Lower lobe of right lung (tissue), 2 donors: Measurements from ENCODE around the gene CHAD. TPM values are rescaled to one million over a fixed set of nuclear protein-coding genes. Genes with fewer than 3 reads are reported as not detected.

Experiments used
- ATAC-seq, 2 donors: fragments of 200-7000 bp; cut with Tn5 transposase; one replicate each; pipeline ENCODE4 v1.9.1; 2020 to 2022; ENCODE audit warnings: mild to moderate bottlenecking in 2 of 2, moderate library complexity in 2 of 2
- DNase-seq: peaks from one replicate; pipeline ENCODE4 v3.0.0-alpha.2; 2020
- H3K27ac ChIP-seq: fragments of 200-600 bp; one replicate; pipeline ENCODE4 v1.8.0; 2022
- H3K27me3 ChIP-seq: fragments of 200-600 bp; one replicate; pipeline ENCODE4 v1.8.0; 2022; ENCODE audit warnings: low read depth
- H3K36me3 ChIP-seq: fragments of 200-600 bp; one replicate; pipeline ENCODE4 v1.8.0; 2022; ENCODE audit warnings: mild to moderate bottlenecking
- H3K4me1 ChIP-seq: fragments of 200-600 bp; one replicate; pipeline ENCODE4 v1.8.0; 2022
- H3K4me3 ChIP-seq: fragments of 200-600 bp; one replicate; pipeline ENCODE4 v1.8.0; 2022; ENCODE audit warnings: mild to moderate bottlenecking
- H3K9me3 ChIP-seq: fragments of 200-600 bp; one replicate; pipeline ENCODE4 v1.8.0; 2022
- intact Hi-C: fragments of 100-400 bp; cut with DNase I; formaldehyde crosslinking; loops from one replicate; pipeline ENCODE4 v1.11.0; 2022
- total RNA-seq: library from RNA; stranded (reverse); fragmentation: NEBNext Ultra II Directional; extraction: Animal tissue kit (Norgen Biotek cat#: 25700); gene quantifications from one replicate; pipeline ENCODE4 v1.2.1, GENCODE V29; 2021
- TF ChIP-seq, protein P1 (sequence below): fragments of 200-600 bp; IDR thresholded peaks from one replicate; pipeline ENCODE4 v1.8.0; 2022; ENCODE audit warnings: antibody characterized with exemption, mild to moderate bottlenecking
- donor health status: DM: no; HTN: yes; CAD: no; lungs with severe emphysema.

Gene CHAD
- total RNA-seq, 1 donor from 2014 or later, result not detected

DNA sequence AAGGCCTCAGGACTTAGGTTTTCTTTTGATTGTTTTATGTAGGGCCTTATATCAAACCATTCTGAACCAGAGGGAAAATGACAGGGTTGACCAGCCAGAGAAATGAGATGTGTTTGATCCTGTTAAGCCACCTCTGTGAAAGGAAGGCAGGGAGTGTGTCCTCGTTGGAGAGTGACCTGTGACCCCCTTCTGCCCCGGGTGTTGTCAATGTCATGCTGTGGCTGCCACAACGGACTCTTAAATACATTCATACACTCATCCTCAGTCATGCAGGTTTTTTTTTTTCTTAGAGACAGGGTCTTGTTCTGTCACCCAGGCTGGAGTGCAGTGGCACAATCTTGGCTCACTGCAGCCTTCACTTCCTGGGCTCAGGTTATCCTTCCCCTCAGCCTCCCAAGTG, 45.7 kb upstream of the CHAD start:
- intact Hi-C loops, result no loop called here
- no peak for ATAC-seq
- H3K4me1 ChIP-seq, result no peaks in the 10 kb centered on the region
- H3K4me3 ChIP-seq, result no peak overlapping the region
- no peaks in the 10 kb centered on the region for H3K27me3 ChIP-seq
- TF ChIP-seq, protein P1, sequence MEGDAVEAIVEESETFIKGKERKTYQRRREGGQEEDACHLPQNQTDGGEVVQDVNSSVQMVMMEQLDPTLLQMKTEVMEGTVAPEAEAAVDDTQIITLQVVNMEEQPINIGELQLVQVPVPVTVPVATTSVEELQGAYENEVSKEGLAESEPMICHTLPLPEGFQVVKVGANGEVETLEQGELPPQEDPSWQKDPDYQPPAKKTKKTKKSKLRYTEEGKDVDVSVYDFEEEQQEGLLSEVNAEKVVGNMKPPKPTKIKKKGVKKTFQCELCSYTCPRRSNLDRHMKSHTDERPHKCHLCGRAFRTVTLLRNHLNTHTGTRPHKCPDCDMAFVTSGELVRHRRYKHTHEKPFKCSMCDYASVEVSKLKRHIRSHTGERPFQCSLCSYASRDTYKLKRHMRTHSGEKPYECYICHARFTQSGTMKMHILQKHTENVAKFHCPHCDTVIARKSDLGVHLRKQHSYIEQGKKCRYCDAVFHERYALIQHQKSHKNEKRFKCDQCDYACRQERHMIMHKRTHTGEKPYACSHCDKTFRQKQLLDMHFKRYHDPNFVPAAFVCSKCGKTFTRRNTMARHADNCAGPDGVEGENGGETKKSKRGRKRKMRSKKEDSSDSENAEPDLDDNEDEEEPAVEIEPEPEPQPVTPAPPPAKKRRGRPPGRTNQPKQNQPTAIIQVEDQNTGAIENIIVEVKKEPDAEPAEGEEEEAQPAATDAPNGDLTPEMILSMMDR, result no peak
- no peak overlapping the region for H3K27ac ChIP-seq
- H3K9me3 ChIP-seq, result no peaks in the 10 kb centered on the region
- DNase-seq, result no peak
- H3K36me3 ChIP-seq, result no peaks in the 10 kb centered on the region

DNA sequence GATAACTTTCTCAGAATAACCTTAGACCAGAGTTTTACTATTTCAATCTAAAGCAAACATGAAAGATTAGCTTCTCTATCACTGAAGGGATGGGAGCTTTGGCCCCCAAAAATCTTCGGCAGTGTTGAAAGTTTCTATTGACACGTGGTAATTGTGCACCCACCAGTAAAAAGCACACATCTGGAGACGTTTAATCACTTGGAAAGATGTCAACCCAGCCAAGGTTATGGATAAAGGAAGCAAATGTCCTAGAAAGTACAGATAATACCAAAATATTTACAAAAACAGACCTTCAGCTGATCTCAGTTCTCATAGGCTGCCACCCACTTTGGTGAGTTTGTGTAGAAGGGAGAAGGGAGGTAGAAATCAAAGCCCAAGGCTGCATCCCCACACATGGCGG, 44.8 kb upstream of the CHAD start:
- Histone ChIP-seq H3K4me3 (no peak overlapping the region), H3K4me1 (peaks cover 7% of the 10 kb centered on the region), H3K27ac (no peak overlapping the region), H3K27me3 (no peaks in the 10 kb centered on the region), H3K9me3 (no peaks in the 10 kb centered on the region), H3K36me3 (no peaks in the 10 kb centered on the region)
- intact Hi-C loops, result no loop called here
- ATAC-seq (no peak), DNase-seq (no peak)
- TF ChIP-seq, protein P1, result no peak

DNA sequence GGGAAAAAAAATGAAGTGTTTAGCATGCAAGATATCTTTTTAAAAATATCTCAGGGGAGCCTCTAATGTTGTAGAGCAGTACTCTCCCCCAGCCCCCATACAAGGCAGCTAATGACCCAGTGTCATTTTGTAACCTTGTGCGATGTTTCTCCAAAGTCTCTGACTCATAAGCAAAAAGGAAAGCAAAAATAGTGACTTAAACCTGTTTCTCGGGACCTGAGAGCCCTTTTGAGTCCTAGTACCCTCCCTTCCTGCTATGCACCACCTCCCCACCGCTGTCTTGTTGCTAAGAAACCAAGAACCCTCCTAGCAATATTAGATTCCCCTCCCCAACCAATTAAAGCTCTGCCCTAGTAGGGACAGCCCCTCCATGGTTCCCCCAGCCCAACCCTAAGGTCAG, 42.4 kb upstream of the CHAD start:
- H3K4me3 ChIP-seq, result no peak overlapping the region
- no peaks in the 10 kb centered on the region for H3K27me3 ChIP-seq
- no peaks in the 10 kb centered on the region for H3K9me3 ChIP-seq
- H3K27ac ChIP-seq, result no peak overlapping the region
- no peak for ATAC-seq
- intact Hi-C loops, result no loop called here
- H3K36me3 ChIP-seq, result no peaks in the 10 kb centered on the region
- DNase-seq, result no peak
- TF ChIP-seq, protein P1, result no peak
- peaks cover 8% of the 10 kb centered on the region for H3K4me1 ChIP-seq

DNA sequence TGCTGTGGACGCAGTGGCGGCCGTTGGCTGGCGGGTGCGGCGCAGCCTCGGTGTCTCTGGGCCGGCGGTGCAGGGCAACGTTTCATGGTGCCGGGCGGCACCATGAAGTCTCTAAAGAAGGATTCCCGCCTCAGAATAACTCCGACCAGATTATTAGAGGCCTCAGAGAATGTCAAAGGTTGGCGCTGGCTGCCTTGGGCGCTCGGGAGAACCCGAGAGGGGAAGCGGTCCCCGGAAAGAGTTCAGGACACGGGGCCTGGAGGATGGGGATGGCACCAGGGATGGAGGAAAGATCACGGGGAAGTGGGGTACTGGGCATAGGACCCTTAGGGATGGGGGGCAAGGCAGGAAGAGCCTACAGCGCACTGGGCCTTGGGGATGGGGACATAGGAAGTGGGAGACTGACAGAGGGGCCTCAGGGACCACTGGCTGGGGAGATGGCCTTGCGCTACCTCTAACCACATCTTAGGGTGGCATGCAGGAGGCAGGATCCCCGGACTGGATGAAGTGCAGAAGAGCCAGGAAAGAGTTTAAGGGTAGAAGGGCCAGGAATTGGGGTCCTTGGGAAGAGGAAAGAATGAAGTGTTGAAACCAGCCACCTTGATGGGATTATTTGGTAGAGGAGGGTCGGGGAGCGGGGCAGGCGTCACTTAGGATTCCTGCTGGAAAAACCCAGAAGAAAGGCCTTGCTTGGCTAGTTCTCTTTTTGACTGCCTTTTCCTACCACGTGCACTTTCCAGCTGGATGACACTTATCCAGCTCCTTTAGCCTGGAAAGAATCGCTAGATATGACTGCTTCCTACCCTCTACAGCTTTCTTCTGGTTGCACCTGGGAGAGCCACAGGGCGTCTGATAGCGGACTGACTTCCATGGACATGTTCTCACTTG, 40.1 kb upstream of the CHAD start:
- ATAC-seq (peak in 1 of 2 donors; percentile 4), DNase-seq (no peak)
- peak overlapping the region; percentile 75 for H3K27ac ChIP-seq

DNA sequence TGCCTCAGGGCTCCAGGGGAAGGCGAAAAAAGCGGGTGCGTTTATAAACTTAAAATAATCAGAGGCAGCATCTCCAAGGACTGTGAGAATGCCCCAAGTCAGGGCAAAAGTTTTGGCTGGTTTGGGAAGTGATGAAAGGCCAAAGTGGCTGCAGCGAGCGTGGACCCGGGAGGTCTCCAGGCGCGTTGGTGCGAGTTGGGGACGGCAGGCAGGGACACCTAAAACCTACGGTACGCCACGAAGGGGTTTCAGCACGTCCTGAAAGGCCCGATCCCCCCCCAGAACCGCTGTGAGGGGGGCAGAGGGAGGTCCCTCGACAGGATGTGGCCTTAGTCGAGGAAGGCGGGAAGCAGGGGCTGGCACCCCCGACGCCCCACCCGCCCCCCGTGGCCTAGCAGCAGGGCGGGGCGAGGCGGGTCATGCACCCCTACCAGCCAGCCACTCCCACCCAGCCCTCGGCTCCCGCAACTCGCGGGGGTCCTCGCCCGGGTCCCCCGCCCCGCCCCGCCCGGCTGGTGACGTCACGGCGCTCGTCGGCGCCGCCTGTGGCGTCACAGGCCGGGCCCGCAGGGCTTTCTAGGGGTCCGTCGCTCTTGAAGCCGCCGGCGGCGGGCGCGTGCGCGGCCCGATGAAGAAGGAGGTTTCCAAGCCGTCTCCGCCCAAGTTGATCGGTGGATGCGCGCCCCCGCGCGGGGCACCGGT, 39.3 kb upstream of the CHAD start, which contains the start of gene MYCBPAP:
Gene MYCBPAP (plus strand): TSS at position 569 of the 702 bp plus-strand sequence. CDS start 236 bp downstream, outside the sequence.
- Histone ChIP-seq H3K27ac (peak within 1 kb of the TSS; percentile 75), H3K9me3 (no peaks in the 10 kb centered on the region), H3K4me1 (peaks cover 8% of the 10 kb centered on the region), H3K27me3 (no peaks in the 10 kb centered on the region), H3K36me3 (no peaks in the 10 kb centered on the region), H3K4me3 (peak within 1 kb of the TSS; percentile 68)
- TF ChIP-seq, protein P1, result peak; percentile 26
- ATAC-seq (peak; percentile 81 to 88), DNase-seq (peak; percentile 88)
- intact Hi-C loops, result no loop called here

More for the DNA sequence above, 40.1 kb upstream of the CHAD start:
- Histone ChIP-seq H3K36me3 (no peaks in the 10 kb centered on the region), H3K9me3 (no peaks in the 10 kb centered on the region), H3K27me3 (no peaks in the 10 kb centered on the region), H3K4me3 (peak overlapping the region; percentile 68), H3K4me1 (peaks cover 8% of the 10 kb centered on the region)
- intact Hi-C loops, result no loop called here
- TF ChIP-seq, protein P1, result no peak
